A549 (cell line): ENCODE data around the gene RNF213. TPM values are rescaled to one million over a fixed set of nuclear protein-coding genes. Genes with fewer than 3 reads are reported as not detected.
A peak's percentile ranks its signal among the peaks of the same experiment; 100 is the strongest.

Source experiments
- ATAC-seq, 2 experiments: fragments of 200-7000 bp in 1 of 2; fragments of >200 bp in 1 of 2; cut with Nextera tagmentation in 1 of 2; cut with Tn5 transposase in 1 of 2; 3 replicates each; pipeline versions ENCODE4 v1.8.0 to v1.9.1; 2018 to 2020; ENCODE audit warnings: mild to moderate bottlenecking in 1 of 2, moderate library complexity in 1 of 2
- CTCF ChIA-PET: fragments of 300-600 bp; sonication (Branson Sonifier 250); formaldehyde crosslinking; extraction: SDS; loops from one replicate; lab custom pipeline; 2021; ENCODE audit warnings: antibody characterized with exemption, inconsistent platforms; lab: Yijun Ruan, JAX
- POLR2A ChIA-PET: fragments of 350-600 bp; formaldehyde crosslinking; extraction: SDS; loops from one replicate; lab custom pipeline; 2021; ENCODE audit warnings: antibody characterized with exemption, inconsistent platforms; lab: Yijun Ruan, JAX
- DNase-seq, 2 experiments: peaks; one replicate each; pipeline versions ENCODE4 v3.0.0 to v3.0.0-alpha.2; 2011 to 2016; ENCODE audit warnings: low read depth in 1 of 2, low spot score in 1 of 2
- FAIRE-seq: peaks from 2 replicates; lab custom pipeline; 2011; peaks lifted over from hg19 to GRCh38; lab: Jason Lieb, UNC
- H3K27ac ChIP-seq, 2 experiments: fragments of >200 bp; sonication (Bioruptor Twin); formaldehyde crosslinking; 3 replicates each; pipeline ENCODE4 v1.5.1; 2016 to 2017
- H3K4me1 ChIP-seq: fragments of >200 bp; sonication (Bioruptor Twin); formaldehyde crosslinking; 3 replicates; pipeline ENCODE4 v1.6.1; 2016
- H3K4me2 ChIP-seq: fragments of >200 bp; sonication (Bioruptor Twin); formaldehyde crosslinking; 3 replicates; pipeline ENCODE4 v1.6.1; 2016
- H3K4me3 ChIP-seq: fragments of >200 bp; sonication (Bioruptor Twin); formaldehyde crosslinking; 3 replicates; pipeline ENCODE4 v1.5.1; 2016
- H3K9me3 ChIP-seq: fragments of >200 bp; sonication (Bioruptor Twin); formaldehyde crosslinking; 3 replicates; pipeline ENCODE4 v1.6.1; 2016
- CBX2 ChIP-seq: fragments of 200-600 bp; sonication (generic); IDR thresholded peaks from 2 replicates; pipeline ENCODE4 v1.6.1; 2016; ENCODE audit warnings: low read depth, mild to moderate bottlenecking, borderline replicate concordance
- CEBPB ChIP-seq, 2 experiments: fragments of >200 bp in 1 of 2; sonication (Bioruptor Twin) in 1 of 2; formaldehyde crosslinking in 1 of 2; IDR thresholded peaks; 2 replicates each; pipeline ENCODE4 v1.6.1; 2012 to 2016
- EHF ChIP-seq: fragments of 250-450 bp; sonication (Bioruptor Pico); IDR thresholded peaks from 2 replicates; pipeline ENCODE4 v1.5.0; 2020; ENCODE audit warnings: mild to moderate bottlenecking
- FOSL2 ChIP-seq, 2 experiments: fragments of 450-650 bp in 1 of 2; fragments of >200 bp in 1 of 2; sonication (Bioruptor Twin) in 1 of 2; formaldehyde crosslinking; IDR thresholded peaks; 2 replicates each; pipeline versions ENCODE4 v1.5.0 to v1.6.1; 2016 to 2020; ENCODE audit warnings: mild to moderate bottlenecking in 1 of 2, moderate library complexity in 1 of 2
- FOXS1 ChIP-seq: fragments of 250-450 bp; sonication (Bioruptor Pico); IDR thresholded peaks from 2 replicates; pipeline ENCODE4 v1.5.0; 2020; ENCODE audit warnings: mild to moderate bottlenecking, moderate library complexity
- GATA3 ChIP-seq: IDR thresholded peaks from 2 replicates; pipeline ENCODE4 v1.6.1; 2012; ENCODE audit warnings: borderline replicate concordance
- HDAC2 ChIP-seq: fragments of 200-600 bp; sonication (generic); IDR thresholded peaks from 2 replicates; pipeline ENCODE4 v1.6.1; 2016
- MAFK ChIP-seq: fragments of 450-650 bp; IDR thresholded peaks from 2 replicates; pipeline ENCODE4 v1.6.1; 2014; ENCODE audit not compliant: partially characterized antibody
- MAX ChIP-seq: IDR thresholded peaks from 2 replicates; pipeline ENCODE4 v1.6.1; 2012
- MAZ ChIP-seq: fragments of 150-350 bp; IDR thresholded peaks from 2 replicates; pipeline ENCODE4 v1.6.1; 2014; ENCODE audit warnings: antibody characterized with exemption, low read depth, low read length, borderline replicate concordance
- NPAS2 ChIP-seq: fragments of 250-450 bp; sonication (Bioruptor Pico); IDR thresholded peaks from 2 replicates; pipeline ENCODE4 v1.8.0; 2022; ENCODE audit warnings: mild to moderate bottlenecking, moderate library complexity, borderline replicate concordance
- NR3C1 ChIP-seq: fragments of >200 bp; sonication (Bioruptor Twin); formaldehyde crosslinking; IDR thresholded peaks from 3 replicates; pipeline ENCODE4 v1.6.1; 2017
- PBX3 ChIP-seq: IDR thresholded peaks from 2 replicates; pipeline ENCODE4 v1.6.1; 2012
- PHF8 ChIP-seq: fragments of 200-600 bp; sonication (generic); IDR thresholded peaks from 2 replicates; pipeline ENCODE4 v1.6.1; 2016; ENCODE audit warnings: low read depth, mild to moderate bottlenecking, antibody characterized with exemption, moderate library complexity, borderline replicate concordance
- RCOR1 ChIP-seq: fragments of 150-350 bp; IDR thresholded peaks from 2 replicates; pipeline ENCODE4 v1.6.1; 2014; ENCODE audit warnings: antibody characterized with exemption, low read length, low read depth
- RFX5 ChIP-seq: fragments of 450-650 bp; IDR thresholded peaks from 2 replicates; pipeline ENCODE4 v1.7.1; 2014; ENCODE audit warnings: antibody characterized with exemption, mild to moderate bottlenecking, moderate library complexity
- SREBF2 ChIP-seq: fragments of 450-650 bp; IDR thresholded peaks from 2 replicates; pipeline ENCODE4 v1.6.1; 2014; ENCODE audit warnings: mild to moderate bottlenecking, moderate library complexity
- TFCP2L1 ChIP-seq: fragments of 250-450 bp; sonication (Bioruptor Pico); IDR thresholded peaks from 2 replicates; pipeline ENCODE4 v1.5.0; 2021; ENCODE audit warnings: mild to moderate bottlenecking
- TP53 ChIP-seq: fragments of 250-450 bp; sonication (Bioruptor Pico); IDR thresholded peaks from 2 replicates; pipeline ENCODE4 v1.5.0; 2021; ENCODE audit warnings: mild to moderate bottlenecking, moderate library complexity
- ZSCAN20 ChIP-seq: fragments of 250-450 bp; sonication (Bioruptor Pico); IDR thresholded peaks from 2 replicates; pipeline ENCODE4 v1.8.0; 2022; ENCODE audit warnings: mild to moderate bottlenecking, moderate library complexity
- WGBS: methylation state at CpG from one replicate; pipeline ENCODE4 v1.1.6; 2017; ENCODE audit errors: missing lambda C conversion rate; 5-methylcytosine and 5-hydroxymethylcytosine counted together
- polyA plus RNA-seq, 4 experiments: library from polyadenylated mRNA; depleted of rRNA in 3 of 4; stranded (reverse); fragments of >200 nt; fragmentation: RNase III in 1 of 4; extraction: RNeasy Plus Mini Kit Qiagen cat#74134 plus additional on column Dnase treatment in 1 of 4; gene quantifications; 2 replicates in 3 of 4; 3 replicates in 1 of 4; pipeline ENCODE4 v1.2.3, GENCODE V29; 2011 to 2017
- TF ChIP-seq, protein P1 (sequence below): IDR thresholded peaks from 2 replicates; pipeline ENCODE4 v1.6.1; 2012; ENCODE audit warnings: low read depth, borderline replicate concordance
- TF ChIP-seq, protein P2 (sequence below): fragments of 250-450 bp; sonication (Bioruptor Pico); IDR thresholded peaks from 2 replicates; pipeline ENCODE4 v1.5.0; 2020; ENCODE audit warnings: low read depth, mild to moderate bottlenecking, moderate library complexity

RNF213 gene
- polyA plus RNA-seq, 2 of the 4 experiments (the other 2 are of a cell fraction), result 59.1 to 127 TPM

GRCh38 chr17:80220736-80221215, 39.9 kb upstream of the RNF213 start:
- TF ChIP-seq PHF8 (peak; percentile 41; the same call in 1 of the 2 replicates), GATA3 (no peak)
- FAIRE-seq, result no peak
- H3K4me3 ChIP-seq, result peak overlapping the region; percentile 77
- H3K4me2 ChIP-seq, result peak overlapping the region; percentile 91
- ChIA-PET POLR2A (interaction anchor here (0.6 to 1.0 kb wide), 2 partner anchors 75 to 891 kb away, joined by 3 read pairs; no protein-coding TSS in a partner anchor), CTCF (no interaction called here)
- 28% methylated on average over 31 of the region's 41 CpGs for WGBS
- H3K4me1 ChIP-seq, result peaks cover 11% of the 10 kb centered on the region
- peak overlapping the region; percentile 86 to 97 for H3K27ac ChIP-seq
- ATAC-seq, result peak; percentile 26 to 49; a peak in 4 of 6 replicates
- H3K9me3 ChIP-seq, result no peaks in the 10 kb centered on the region
- peak in 1 of 2 experiments; percentile 46 for DNase-seq

DNA sequence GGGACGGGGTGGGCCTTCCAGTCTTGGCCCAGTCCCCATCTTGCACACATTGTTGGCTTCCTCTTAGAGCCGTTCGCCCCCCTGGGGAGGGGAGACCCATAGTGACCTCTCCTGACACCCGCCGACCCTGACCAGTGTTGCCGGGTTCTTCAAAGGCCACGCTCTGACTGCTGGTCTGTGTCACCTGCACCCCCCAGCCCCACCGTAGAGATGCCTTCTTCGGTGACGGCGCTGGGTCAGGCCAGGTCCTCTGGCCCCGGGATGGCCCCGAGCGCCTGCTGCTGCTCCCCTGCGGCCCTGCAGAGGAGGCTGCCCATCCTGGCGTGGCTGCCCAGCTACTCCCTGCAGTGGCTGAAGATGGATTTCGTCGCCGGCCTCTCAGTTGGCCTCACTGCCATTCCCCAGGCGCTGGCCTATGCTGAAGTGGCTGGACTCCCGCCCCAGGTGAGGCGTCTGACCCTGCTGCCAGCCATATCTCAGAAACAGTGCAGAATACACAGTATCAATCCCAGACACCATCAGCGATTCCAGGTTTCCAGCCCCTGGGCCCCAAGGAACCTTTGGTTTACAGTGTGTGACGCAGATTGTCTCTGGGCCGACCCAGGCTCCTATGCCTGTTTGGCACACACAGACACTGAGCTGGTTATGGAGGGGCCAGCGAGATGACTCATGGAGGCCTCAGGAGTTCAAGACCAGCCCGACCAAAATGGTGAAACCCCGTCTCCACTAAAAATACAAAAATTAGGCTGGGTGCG, 39.1 kb upstream of the RNF213 start:
- H3K4me1 ChIP-seq, result peaks cover 11% of the 10 kb centered on the region
- peak overlapping the region; percentile 77 for H3K4me3 ChIP-seq
- TF ChIP-seq TFCP2L1 (CRISPR knock-in tag) (no peak), EHF (CRISPR knock-in tag) (no peak), RFX5 (no peak), CBX2 (no peak), NPAS2 (CRISPR knock-in tag) (no peak), FOXS1 (CRISPR knock-in tag) (no peak), TP53 (CRISPR knock-in tag) (no peak), MAX (no peak), CEBPB (IDR thresholded peaks at IDR 0.05) (no peak)
- TF ChIP-seq, protein P1, sequence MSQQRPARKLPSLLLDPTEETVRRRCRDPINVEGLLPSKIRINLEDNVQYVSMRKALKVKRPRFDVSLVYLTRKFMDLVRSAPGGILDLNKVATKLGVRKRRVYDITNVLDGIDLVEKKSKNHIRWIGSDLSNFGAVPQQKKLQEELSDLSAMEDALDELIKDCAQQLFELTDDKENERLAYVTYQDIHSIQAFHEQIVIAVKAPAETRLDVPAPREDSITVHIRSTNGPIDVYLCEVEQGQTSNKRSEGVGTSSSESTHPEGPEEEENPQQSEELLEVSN, result no peak
- TF ChIP-seq, all 56 proteins: peak for 0
- ATAC-seq (no peak), DNase-seq (no peak), FAIRE-seq (no peak)
- WGBS, result 93% methylated on average over 29 of the region's 29 CpGs
- peak overlapping the region in 1 of 2 experiments; percentile 97; a peak in 3 of 6 replicates for H3K27ac ChIP-seq
- no peaks in the 10 kb centered on the region for H3K9me3 ChIP-seq
- peak overlapping the region; percentile 91 for H3K4me2 ChIP-seq
- ChIA-PET POLR2A (no interaction called here), CTCF (interaction anchor here (0.5 to 1.5 kb wide), 3 partner anchors 16 to 138 kb away, joined by 3 to 6 read pairs (median 4); no protein-coding TSS in a partner anchor)

- FAIRE-seq (no peak), DNase-seq (no peak), ATAC-seq (no peak)
- Histone ChIP-seq H3K4me2 (no peak overlapping the region), H3K9me3 (no peaks in the 10 kb centered on the region), H3K27ac (no peak overlapping the region), H3K4me1 (peaks cover 11% of the 10 kb centered on the region), H3K4me3 (no peak overlapping the region)
- ChIA-PET CTCF (interaction anchor here (1.1 to 1.5 kb wide), 3 partner anchors 15 to 121 kb away, joined by 3 to 6 read pairs (median 4); partner anchors contain the start of gene GAA), POLR2A (interaction anchor here (0.5 kb wide), 1 partner anchor 108 kb away, joined by 3 read pairs; no protein-coding TSS in a partner anchor)
- TF ChIP-seq CEBPB (IDR thresholded peaks at IDR 0.05) (no peak), MAZ (no peak), NR3C1 (no peak), SREBF2 (no peak), NPAS2 (CRISPR knock-in tag) (no peak), ZSCAN20 (no peak), PBX3 (no peak), HDAC2 (no peak), MAFK (no peak), FOSL2 (IDR thresholded peaks at IDR 0.05) (no peak), FOSL2 (CRISPR knock-in tag; IDR thresholded peaks at IDR 0.05) (no peak), RCOR1 (no peak)
- TF ChIP-seq, protein P2, sequence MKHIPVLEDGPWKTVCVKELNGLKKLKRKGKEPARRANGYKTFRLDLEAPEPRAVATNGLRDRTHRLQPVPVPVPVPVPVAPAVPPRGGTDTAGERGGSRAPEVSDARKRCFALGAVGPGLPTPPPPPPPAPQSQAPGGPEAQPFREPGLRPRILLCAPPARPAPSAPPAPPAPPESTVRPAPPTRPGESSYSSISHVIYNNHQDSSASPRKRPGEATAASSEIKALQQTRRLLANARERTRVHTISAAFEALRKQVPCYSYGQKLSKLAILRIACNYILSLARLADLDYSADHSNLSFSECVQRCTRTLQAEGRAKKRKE (CRISPR knock-in tag), result no peak
- 96% methylated on average over 18 of the region's 18 CpGs for WGBS
Measured at GRCh38 chr17:80222376-80223141, 38.1 kb upstream of the RNF213 start.
